ENCODE results near the gene PATE3.

The PATE3 gene

GRCh38 chr11:125787827-125788226 lies at the start of gene PATE3:
TSS of gene PATE3 (plus strand) at chr11:125788127. CDS start at chr11:125788152, 25 bp downstream.
- no peak for DNase-seq (ENCODE audit: low spot score)

GRCh38 chr11:125740617-125741016 lies 47.3 kb upstream of the PATE3 start:
- no peak for DNase-seq (ENCODE audit: low spot score)

- no peak for DNase-seq (ENCODE audit: low spot score)
Measured at GRCh38 chr11:125743681-125744080, 44.2 kb upstream of the PATE3 start.

- DNase-seq (ENCODE audit: low spot score): no peak
Measured at GRCh38 chr11:125745979-125746378, 41.9 kb upstream of the PATE3 start, which contains the start of gene PATE1. TSS of gene PATE1 (plus strand) at chr11:125746279. CDS start at chr11:125746305, 26 bp downstream.

GRCh38 chr11:125750629-125751028 lies 37.3 kb upstream of the PATE3 start:
- DNase-seq (ENCODE audit: low spot score): no peak

- no peak for DNase-seq (ENCODE audit: low spot score)
Measured at GRCh38 chr11:125756050-125756449, 31.9 kb upstream of the PATE3 start.

- DNase-seq (ENCODE audit: low spot score): no peak
Measured at GRCh38 chr11:125762445-125762844, 25.5 kb upstream of the PATE3 start.

GRCh38 chr11:125763483-125763882 lies 24.4 kb upstream of the PATE3 start:
- DNase-seq (ENCODE audit: low spot score): no peak

GRCh38 chr11:125766251-125766650 lies 21.7 kb upstream of the PATE3 start:
- DNase-seq (ENCODE audit: low spot score): no peak

GRCh38 chr11:125768336-125769046 lies 19.4 kb upstream of the PATE3 start:
- no peak for DNase-seq (ENCODE audit: low spot score)

- DNase-seq (ENCODE audit: low spot score): no peak
Measured at GRCh38 chr11:125770583-125770982, 17.3 kb upstream of the PATE3 start.

- DNase-seq (ENCODE audit: low spot score): no peak
Measured at GRCh38 chr11:125772834-125773505, 15.0 kb upstream of the PATE3 start.

- no peak for DNase-seq (ENCODE audit: low spot score)
Measured at GRCh38 chr11:125773516-125773915, 14.4 kb upstream of the PATE3 start.

- no peak for DNase-seq (ENCODE audit: low spot score)
Measured at GRCh38 chr11:125777309-125777708, 10.6 kb upstream of the PATE3 start.

GRCh38 chr11:125778728-125779127 lies 9.2 kb upstream of the PATE3 start, which contains the start of gene PATE2:
TSS of gene PATE2 (minus strand) at chr11:125778828. CDS start at chr11:125778773, 55 bp downstream.
- DNase-seq (ENCODE audit: low spot score): no peak

- no peak for DNase-seq (ENCODE audit: low spot score)
Measured at GRCh38 chr11:125784678-125785077, 3.2 kb upstream of the PATE3 start.

GRCh38 chr11:125790825-125791224 lies 2.9 kb downstream of the PATE3 start:
- DNase-seq (ENCODE audit: low spot score): no peak

GRCh38 chr11:125797641-125798040 lies 9.7 kb downstream of the PATE3 start:
- no peak for DNase-seq (ENCODE audit: low spot score)

- DNase-seq (ENCODE audit: low spot score): no peak
Measured at GRCh38 chr11:125799808-125800207, 11.9 kb downstream of the PATE3 start.

GRCh38 chr11:125802387-125802786 lies 14.5 kb downstream of the PATE3 start:
- DNase-seq (ENCODE audit: low spot score): no peak

GRCh38 chr11:125807909-125808308 lies 20.0 kb downstream of the PATE3 start:
- no peak for DNase-seq (ENCODE audit: low spot score)

GRCh38 chr11:125833016-125833415 lies 45.1 kb downstream of the PATE3 start, which contains the start of gene PATE4:
TSS of gene PATE4 (plus strand) at chr11:125833316. CDS start at chr11:125833360, 44 bp downstream.
- no peak for DNase-seq (ENCODE audit: low spot score)

GRCh38 chr11:125835748-125836147 lies 47.8 kb downstream of the PATE3 start:
- DNase-seq (ENCODE audit: low spot score): no peak

Measured in germinal center (tissue), 1 donor.